ENCODE measurements around the gene DGAT2.

The DGAT2 gene

DNA sequence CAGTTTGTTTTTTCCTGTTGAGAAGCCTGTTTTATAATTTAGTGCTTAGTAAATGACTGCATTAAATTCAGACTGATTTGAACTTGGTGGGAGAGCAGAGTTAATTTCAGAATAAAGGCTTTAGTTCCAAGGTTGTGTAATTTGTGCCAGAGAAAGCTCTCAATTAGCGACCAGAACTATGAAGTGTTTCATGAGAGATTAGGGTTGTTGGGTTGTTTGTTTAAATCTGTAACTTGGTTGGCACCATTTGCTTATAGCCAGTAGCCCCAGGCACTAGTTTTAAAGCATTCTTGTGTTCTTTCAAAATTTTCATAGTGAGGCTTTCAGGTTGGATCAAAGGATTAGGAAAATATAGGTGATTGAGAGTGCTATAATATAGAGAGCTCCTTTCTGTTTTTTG lies 71.9 kb downstream of the DGAT2 start:
- TF ChIP-seq POLR2AphosphoS5 (IDR thresholded peaks at IDR 0.05; ENCODE audit: low read depth) (no peak), SPI1 (IDR thresholded peaks at IDR 0.05; ENCODE audit: borderline replicate concordance, low read depth) (no peak), GABPA (IDR thresholded peaks at IDR 0.05; ENCODE audit: low read depth) (no peak), CTCF (IDR thresholded peaks at IDR 0.05; ENCODE audit: insufficient read depth, low read length) (no peak), REST (IDR thresholded peaks at IDR 0.05; ENCODE audit: insufficient replicate concordance, low read depth) (no peak)
- Histone ChIP-seq H3K27me3 (ENCODE audit: insufficient read depth, poor library complexity, severe bottlenecking) (no peaks in the 10 kb centered on the region), H3K4me3 (replicated peaks; ENCODE audit: insufficient read depth, low read length) (no peak overlapping the region), H3K27ac (replicated peaks) (no peak overlapping the region)
- no peak for DNase-seq (ENCODE audit: low read depth in 1 of 2, low spot score in 1 of 2)

GRCh38 chr11:75841739-75842138 lies 73.2 kb downstream of the DGAT2 start:
- no peak overlapping the region for H3K4me3 ChIP-seq (replicated peaks; ENCODE audit: insufficient read depth, low read length)
- TF ChIP-seq GABPA (IDR thresholded peaks at IDR 0.05; ENCODE audit: low read depth) (no peak), REST (IDR thresholded peaks at IDR 0.05; ENCODE audit: insufficient replicate concordance, low read depth) (no peak), CTCF (IDR thresholded peaks at IDR 0.05; ENCODE audit: insufficient read depth, low read length) (no peak), POLR2AphosphoS5 (IDR thresholded peaks at IDR 0.05; ENCODE audit: low read depth) (no peak), SPI1 (IDR thresholded peaks at IDR 0.05; ENCODE audit: borderline replicate concordance, low read depth) (no peak)
- DNase-seq (ENCODE audit: low read depth in 1 of 2, low spot score in 1 of 2), result no peak
- no peak overlapping the region for H3K27ac ChIP-seq (replicated peaks)
- H3K27me3 ChIP-seq (ENCODE audit: insufficient read depth, poor library complexity, severe bottlenecking), result no peaks in the 10 kb centered on the region

DNA sequence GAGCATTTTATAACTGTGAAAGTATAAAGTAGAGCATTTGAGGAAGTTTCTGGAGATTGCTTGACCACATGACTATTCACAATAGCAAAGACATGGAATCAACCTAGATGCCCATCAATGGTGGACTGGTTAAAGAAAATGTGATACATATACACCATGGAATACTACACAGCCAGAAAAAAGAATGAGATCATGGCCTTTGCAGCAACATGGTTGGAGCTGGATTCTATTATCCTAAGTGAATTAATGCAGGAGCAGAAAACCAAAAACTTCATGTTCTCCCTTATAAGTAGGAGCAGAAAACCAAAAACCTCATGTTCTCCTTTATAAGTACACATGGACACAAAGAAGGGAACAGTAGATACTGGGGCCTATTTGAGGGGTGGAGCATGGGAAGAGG lies 76.7 kb downstream of the DGAT2 start:
- no peaks in the 10 kb centered on the region for H3K27me3 ChIP-seq (ENCODE audit: insufficient read depth, poor library complexity, severe bottlenecking)
- TF ChIP-seq REST (IDR thresholded peaks at IDR 0.05; ENCODE audit: insufficient replicate concordance, low read depth) (no peak), SPI1 (IDR thresholded peaks at IDR 0.05; ENCODE audit: borderline replicate concordance, low read depth) (no peak), GABPA (IDR thresholded peaks at IDR 0.05; ENCODE audit: low read depth) (no peak), POLR2AphosphoS5 (IDR thresholded peaks at IDR 0.05; ENCODE audit: low read depth) (no peak), CTCF (IDR thresholded peaks at IDR 0.05; ENCODE audit: insufficient read depth, low read length) (no peak)
- H3K4me3 ChIP-seq (replicated peaks; ENCODE audit: insufficient read depth, low read length), result no peak overlapping the region
- no peak for DNase-seq (ENCODE audit: low read depth in 1 of 2, low spot score in 1 of 2)
- H3K27ac ChIP-seq (replicated peaks), result no peak overlapping the region

Measured in HL-60 (cell line).